Right lobe of liver (tissue), 4 donors: ENCODE measurements around the gene TMOD1.
"Not testable (repeated sequence)": the region's sequence is repeated elsewhere in the genome, so short reads cannot be mapped to it uniquely, and the experiment has no call there.

Experiments used
- CTCF ChIP-seq, 4 donors: fragments of 200-600 bp in 3 of 4; fragments of 450-650 bp in 1 of 4; IDR thresholded peaks; one replicate each; pipeline versions ENCODE4 v1.5.1 to v1.8.0; 2016 to 2022; ENCODE audit warnings: antibody characterized with exemption in 4 of 4, mild to moderate bottlenecking in 2 of 4
- POLR2A ChIP-seq: fragments of 450-650 bp; IDR thresholded peaks from one replicate; pipeline ENCODE4 v1.6.1; 2017; ENCODE audit warnings: antibody characterized with exemption, mild to moderate bottlenecking
- donor health status: DM: no; HTN: no; CAD: no.
- donor health status: DM: no; HTN: no; CAD: no.
- donor health status: DM: no; HTN: yes; CAD: no.

- TF ChIP-seq CTCF (IDR thresholded peaks at IDR 0.05); POLR2A: not testable (repeated sequence)
These were observed 2.6 kb upstream of the TMOD1 start for GRCh38 chr9:97498846-97499245.
